ENCODE data around the gene HSFX2. TPM values are rescaled to one million over a fixed set of nuclear protein-coding genes. Genes with fewer than 3 reads are reported as not detected.
"Not testable (repeated sequence)": the region's sequence is repeated elsewhere in the genome, so short reads cannot be mapped to it uniquely, and the experiment has no call there.

Gene HSFX2
- total and polyA plus RNA-seq, 4 donors: 0.59 to 1.4 TPM; not detected in 2

DNA sequence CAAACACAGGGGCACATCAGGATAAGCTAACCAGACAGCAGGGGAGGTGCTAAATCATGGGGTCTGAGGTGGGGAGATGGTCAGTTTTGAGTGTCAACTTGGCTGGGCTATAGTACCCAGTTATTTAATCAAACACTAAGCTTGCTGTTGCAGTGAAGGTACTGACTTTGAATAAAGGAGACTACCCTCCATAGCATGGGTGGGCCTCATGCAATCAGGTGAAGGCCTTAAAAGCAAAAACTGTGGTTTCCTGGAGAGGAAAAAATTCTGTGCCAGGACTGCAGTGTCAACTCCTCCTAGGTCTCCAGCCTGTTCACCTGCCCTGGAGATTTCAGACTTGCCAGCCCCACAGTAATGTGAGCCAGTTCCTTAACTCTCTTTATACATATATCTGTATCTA lies 12.6 kb upstream of the HSFX2 start:
- ATAC-seq (ENCODE audit: low FRiP score): no peak
- Histone ChIP-seq H3K27ac (ENCODE audit: low read depth in 1 of 2, low read length in 2 of 2) (no peak overlapping the region), H3K4me1 (ENCODE audit: control insufficient read depth in 1 of 2, insufficient read depth in 2 of 2, low read length in 2 of 2) (no peaks in the 10 kb centered on the region), H3K4me3 (ENCODE audit: low read length in 2 of 2) (no peak overlapping the region), H3K9me3 (ENCODE audit: control insufficient read depth, low read length) (no peaks in the 10 kb centered on the region), H3K36me3 (ENCODE audit: control insufficient read depth in 1 of 2, insufficient read depth in 2 of 2, low read length in 1 of 2) (no peaks in the 10 kb centered on the region), H3K27me3 (ENCODE audit: control insufficient read depth in 1 of 2, insufficient read depth in 2 of 2, low read length in 1 of 2) (no peaks in the 10 kb centered on the region)
- no peak for DNase-seq
- intact Hi-C loops (cut with DNase I): no loop called here

DNA sequence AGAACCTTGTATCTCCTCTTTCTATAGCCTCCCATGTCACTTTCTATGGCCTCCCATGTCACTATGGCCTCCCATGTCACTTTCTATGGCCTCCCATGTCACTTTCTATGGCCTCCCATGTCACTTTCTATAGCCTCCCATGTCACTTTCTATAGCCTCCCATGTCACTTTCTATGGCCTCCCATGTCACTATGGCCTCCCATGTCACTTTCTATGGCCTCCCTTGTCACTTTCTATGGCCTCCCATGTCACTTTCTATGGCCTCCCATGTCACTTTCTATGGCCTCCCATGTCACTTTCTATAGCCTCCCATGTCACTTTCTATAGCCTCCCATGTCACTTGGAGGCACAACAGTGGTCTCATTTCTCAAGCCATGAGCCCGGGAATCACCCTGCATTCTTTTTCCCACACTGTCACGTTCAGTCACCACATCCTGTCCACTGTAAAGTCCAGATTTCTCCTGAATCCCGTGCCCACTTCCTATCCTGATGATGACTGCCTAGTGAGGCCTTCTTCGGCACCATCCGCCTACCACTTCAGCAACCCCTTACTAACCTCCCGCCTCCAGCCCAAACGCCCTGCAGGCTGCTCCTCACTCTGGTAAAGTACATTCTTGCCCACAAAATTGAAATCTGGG lies 10.3 kb upstream of the HSFX2 start:
- H3K9me3 ChIP-seq (ENCODE audit: control insufficient read depth, low read length); DNase-seq; ATAC-seq (ENCODE audit: low FRiP score); H3K4me3 ChIP-seq (ENCODE audit: low read length in 2 of 2); H3K27me3 ChIP-seq (ENCODE audit: control insufficient read depth in 1 of 2, insufficient read depth in 2 of 2, low read length in 1 of 2); intact Hi-C loops (cut with DNase I); H3K27ac ChIP-seq (ENCODE audit: low read depth in 1 of 2, low read length in 2 of 2); H3K36me3 ChIP-seq (ENCODE audit: control insufficient read depth in 1 of 2, insufficient read depth in 2 of 2, low read length in 1 of 2); H3K4me1 ChIP-seq (ENCODE audit: control insufficient read depth in 1 of 2, insufficient read depth in 2 of 2, low read length in 2 of 2): not testable (repeated sequence)
- WGBS, 2 donors: 67 to 71% methylated on average over 7 of the region's 7 CpGs

DNA sequence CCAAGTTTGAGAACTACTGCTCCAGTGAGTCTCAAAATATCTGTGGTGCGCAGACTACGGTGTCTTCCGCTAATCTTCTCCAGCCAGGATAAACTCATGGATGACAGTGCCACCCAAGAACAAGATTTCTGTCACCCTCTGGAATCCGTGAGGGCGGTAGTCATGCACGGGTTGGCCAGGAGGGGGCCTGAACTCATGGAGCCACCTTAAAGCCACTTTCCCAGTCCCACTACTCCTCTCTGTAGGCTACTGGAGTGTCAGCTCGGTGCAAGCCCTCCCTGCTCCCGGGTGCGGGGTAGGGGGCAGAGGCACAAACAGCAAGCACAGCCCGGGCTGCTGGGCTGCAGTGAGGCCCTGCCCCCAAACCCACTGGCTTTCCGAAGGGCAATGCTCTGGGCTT lies 3.5 kb upstream of the HSFX2 start:
- H3K4me3 ChIP-seq (ENCODE audit: low read length in 2 of 2); H3K27me3 ChIP-seq (ENCODE audit: control insufficient read depth in 1 of 2, insufficient read depth in 2 of 2, low read length in 1 of 2); H3K4me1 ChIP-seq (ENCODE audit: control insufficient read depth in 1 of 2, insufficient read depth in 2 of 2, low read length in 2 of 2); intact Hi-C loops (cut with DNase I); ATAC-seq (ENCODE audit: low FRiP score); H3K36me3 ChIP-seq (ENCODE audit: control insufficient read depth in 1 of 2, insufficient read depth in 2 of 2, low read length in 1 of 2); H3K9me3 ChIP-seq (ENCODE audit: control insufficient read depth, low read length); DNase-seq; H3K27ac ChIP-seq (ENCODE audit: low read depth in 1 of 2, low read length in 2 of 2): not testable (repeated sequence)
- WGBS, 2 donors: 14 to 23% methylated on average over 1 to 3 of the region's 11 CpGs

DNA sequence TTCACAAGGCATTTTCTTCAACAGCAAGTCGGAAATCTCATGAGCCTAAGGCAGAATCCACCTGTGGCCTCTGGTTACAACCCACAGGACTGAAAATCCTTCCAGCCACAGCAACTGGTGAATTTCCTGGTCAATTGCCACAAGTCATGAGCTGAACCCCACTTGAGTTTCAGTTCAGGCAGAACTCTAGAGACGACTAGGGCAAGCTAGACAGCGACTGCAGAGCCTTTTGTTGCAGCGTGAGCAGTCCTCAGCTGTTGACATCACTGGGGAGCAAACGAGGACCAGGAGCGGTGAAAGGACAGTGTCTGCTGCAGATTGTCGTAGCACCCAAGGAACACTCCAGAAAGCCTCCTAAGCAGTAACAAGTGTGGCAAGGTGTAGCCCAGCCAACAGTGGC lies 829 bp upstream of the HSFX2 start:
- ATAC-seq (ENCODE audit: low FRiP score); DNase-seq; H3K9me3 ChIP-seq (ENCODE audit: control insufficient read depth, low read length); intact Hi-C loops (cut with DNase I); H3K4me3 ChIP-seq (ENCODE audit: low read length in 2 of 2); H3K27me3 ChIP-seq (ENCODE audit: control insufficient read depth in 1 of 2, insufficient read depth in 2 of 2, low read length in 1 of 2); H3K36me3 ChIP-seq (ENCODE audit: control insufficient read depth in 1 of 2, insufficient read depth in 2 of 2, low read length in 1 of 2); H3K4me1 ChIP-seq (ENCODE audit: control insufficient read depth in 1 of 2, insufficient read depth in 2 of 2, low read length in 2 of 2); H3K27ac ChIP-seq (ENCODE audit: low read depth in 1 of 2, low read length in 2 of 2): not testable (repeated sequence)
- WGBS, 2 donors: no CpG with 5 or more reads among the region's 7 CpGs

DNA sequence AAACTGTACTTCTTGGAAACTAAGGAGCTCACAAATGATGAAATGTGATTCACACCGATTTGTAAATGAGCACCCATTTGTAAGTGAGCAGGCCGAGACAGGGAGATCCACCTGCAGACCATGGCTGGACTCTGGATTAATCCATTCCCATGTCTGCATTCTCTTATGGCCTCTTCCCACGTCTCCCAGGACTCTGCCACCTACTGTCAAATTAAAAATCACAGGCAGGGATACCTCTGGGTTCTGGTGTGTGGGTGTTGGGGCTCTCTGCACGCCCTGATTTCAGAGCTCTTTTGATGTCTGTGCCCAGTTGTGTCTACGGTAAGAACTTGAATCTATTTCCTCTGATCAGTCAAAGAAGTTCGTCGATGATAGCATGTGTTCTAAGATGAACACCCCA lies 4.1 kb downstream of the HSFX2 start:
- H3K27me3 ChIP-seq (ENCODE audit: control insufficient read depth in 1 of 2, insufficient read depth in 2 of 2, low read length in 1 of 2); H3K27ac ChIP-seq (ENCODE audit: low read depth in 1 of 2, low read length in 2 of 2); intact Hi-C loops (cut with DNase I); H3K9me3 ChIP-seq (ENCODE audit: control insufficient read depth, low read length); ATAC-seq (ENCODE audit: low FRiP score); H3K4me3 ChIP-seq (ENCODE audit: low read length in 2 of 2); H3K4me1 ChIP-seq (ENCODE audit: control insufficient read depth in 1 of 2, insufficient read depth in 2 of 2, low read length in 2 of 2); H3K36me3 ChIP-seq (ENCODE audit: control insufficient read depth in 1 of 2, insufficient read depth in 2 of 2, low read length in 1 of 2); DNase-seq: not testable (repeated sequence)
- no CpG with 5 or more reads among the region's 7 CpGs for WGBS, 2 donors

DNA sequence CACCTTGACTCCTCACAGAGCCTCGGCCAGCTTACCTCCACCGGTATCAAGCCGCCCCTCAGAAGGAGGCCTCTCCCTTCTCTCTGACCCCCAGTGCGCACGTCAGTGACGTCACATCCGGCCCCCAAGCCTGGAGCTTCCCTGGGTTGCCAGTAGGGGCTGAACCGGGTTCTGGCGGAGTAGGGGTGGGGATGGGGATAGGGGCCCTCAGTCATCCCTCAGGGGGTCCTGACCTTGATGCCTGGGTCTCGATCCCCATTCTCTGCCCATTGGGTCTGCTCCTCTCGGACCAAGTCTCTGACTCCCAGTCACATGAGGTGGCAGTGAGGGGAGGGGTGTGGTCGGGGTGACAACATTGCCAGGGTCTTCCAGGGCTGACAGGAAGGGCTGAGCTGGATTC lies 7.8 kb downstream of the HSFX2 start, which contains the start of gene MAGEA9B:
Gene MAGEA9B, minus strand, starts transcription at position 101 of the 400 bp plus-strand sequence. CDS start 4,280 bp downstream, outside the sequence.
- H3K36me3 ChIP-seq (ENCODE audit: control insufficient read depth in 1 of 2, insufficient read depth in 2 of 2, low read length in 1 of 2); DNase-seq; H3K27me3 ChIP-seq (ENCODE audit: control insufficient read depth in 1 of 2, insufficient read depth in 2 of 2, low read length in 1 of 2); ATAC-seq (ENCODE audit: low FRiP score); H3K9me3 ChIP-seq (ENCODE audit: control insufficient read depth, low read length); H3K4me1 ChIP-seq (ENCODE audit: control insufficient read depth in 1 of 2, insufficient read depth in 2 of 2, low read length in 2 of 2); H3K27ac ChIP-seq (ENCODE audit: low read depth in 1 of 2, low read length in 2 of 2); H3K4me3 ChIP-seq (ENCODE audit: low read length in 2 of 2); intact Hi-C loops (cut with DNase I): not testable (repeated sequence)
- no CpG with 5 or more reads among the region's 12 CpGs for WGBS, 2 donors

DNA sequence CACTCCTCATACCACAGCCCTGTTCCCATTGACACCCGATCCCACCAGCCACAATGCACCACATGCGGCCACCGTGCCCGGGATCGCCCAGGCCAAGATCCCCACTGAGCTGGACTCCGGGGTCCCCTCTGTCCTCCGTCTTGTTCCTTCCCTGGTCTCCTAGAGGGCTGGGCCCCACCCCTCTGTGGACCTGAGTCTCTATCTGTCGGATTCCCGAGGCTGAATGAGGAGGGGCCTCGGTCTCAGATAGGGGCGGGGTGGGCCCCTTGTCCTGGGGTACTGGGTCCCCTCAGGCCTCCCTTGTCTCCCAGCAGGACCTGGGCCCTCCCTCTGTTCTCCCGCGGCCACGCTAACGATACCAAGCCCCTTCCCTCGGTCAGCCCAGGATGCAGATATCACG lies 9.5 kb downstream of the HSFX2 start:
- H3K27me3 ChIP-seq (ENCODE audit: control insufficient read depth in 1 of 2, insufficient read depth in 2 of 2, low read length in 1 of 2); H3K27ac ChIP-seq (ENCODE audit: low read depth in 1 of 2, low read length in 2 of 2); H3K9me3 ChIP-seq (ENCODE audit: control insufficient read depth, low read length); H3K4me3 ChIP-seq (ENCODE audit: low read length in 2 of 2); intact Hi-C loops (cut with DNase I); ATAC-seq (ENCODE audit: low FRiP score); H3K36me3 ChIP-seq (ENCODE audit: control insufficient read depth in 1 of 2, insufficient read depth in 2 of 2, low read length in 1 of 2); DNase-seq; H3K4me1 ChIP-seq (ENCODE audit: control insufficient read depth in 1 of 2, insufficient read depth in 2 of 2, low read length in 2 of 2): not testable (repeated sequence)
- WGBS, 2 donors: 84 to 97% methylated on average over 5 to 6 of the region's 17 CpGs

DNA sequence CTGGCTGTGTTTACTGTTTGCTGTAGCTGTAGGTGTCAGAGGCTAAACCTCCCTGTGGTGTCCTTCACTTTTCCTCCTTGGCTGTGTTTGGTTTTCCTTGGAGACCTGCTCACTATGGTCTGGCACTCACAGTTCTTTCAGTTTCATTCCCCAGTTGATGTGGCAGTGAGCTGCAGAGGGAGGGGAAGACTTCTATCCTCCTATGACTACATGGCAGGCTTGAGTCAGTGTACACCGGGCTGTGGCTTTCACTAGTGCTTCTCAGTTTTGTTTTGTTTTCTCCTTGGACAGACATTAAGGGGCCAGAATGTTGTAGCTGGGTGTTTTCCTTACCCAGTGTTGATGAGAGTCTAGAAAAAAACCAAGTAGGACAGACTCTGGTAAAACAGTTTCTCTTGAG lies 21.7 kb downstream of the HSFX2 start:
- H3K9me3 ChIP-seq (ENCODE audit: control insufficient read depth, low read length); DNase-seq; intact Hi-C loops (cut with DNase I); H3K36me3 ChIP-seq (ENCODE audit: control insufficient read depth in 1 of 2, insufficient read depth in 2 of 2, low read length in 1 of 2); H3K27ac ChIP-seq (ENCODE audit: low read depth in 1 of 2, low read length in 2 of 2); H3K4me1 ChIP-seq (ENCODE audit: control insufficient read depth in 1 of 2, insufficient read depth in 2 of 2, low read length in 2 of 2); H3K27me3 ChIP-seq (ENCODE audit: control insufficient read depth in 1 of 2, insufficient read depth in 2 of 2, low read length in 1 of 2); H3K4me3 ChIP-seq (ENCODE audit: low read length in 2 of 2); ATAC-seq (ENCODE audit: low FRiP score): not testable (repeated sequence)
- WGBS, 2 donors: no CpG with 5 or more reads among the region's 1 CpG

DNA sequence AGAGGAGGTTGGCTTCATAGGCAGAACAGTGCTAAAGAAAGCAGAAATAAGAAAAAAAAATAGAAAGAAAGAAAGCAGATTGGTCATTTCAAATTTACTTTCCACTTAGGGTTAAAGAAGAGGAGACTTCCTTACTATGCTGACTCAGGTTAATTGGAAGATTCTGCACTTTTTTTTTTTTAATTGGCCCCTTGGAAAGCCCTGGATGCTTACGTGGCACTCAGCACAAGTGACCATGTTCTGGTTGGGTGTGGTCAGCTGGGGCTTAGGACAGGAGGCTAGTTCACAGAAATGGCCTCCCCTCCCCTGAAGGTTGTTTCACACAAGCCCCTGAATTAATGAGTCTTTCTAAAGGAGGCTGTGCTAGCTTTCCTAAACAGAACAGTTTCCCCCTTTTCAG lies 22.4 kb downstream of the HSFX2 start:
- intact Hi-C loops (cut with DNase I): no loop called here
- Histone ChIP-seq H3K4me3 (ENCODE audit: low read length in 2 of 2) (no peak overlapping the region), H3K27ac (ENCODE audit: low read depth in 1 of 2, low read length in 2 of 2) (no peak overlapping the region), H3K9me3 (ENCODE audit: control insufficient read depth, low read length) (no peaks in the 10 kb centered on the region), H3K27me3 (ENCODE audit: control insufficient read depth in 1 of 2, insufficient read depth in 2 of 2, low read length in 1 of 2) (no peaks in the 10 kb centered on the region), H3K36me3 (ENCODE audit: control insufficient read depth in 1 of 2, insufficient read depth in 2 of 2, low read length in 1 of 2) (no peaks in the 10 kb centered on the region), H3K4me1 (ENCODE audit: control insufficient read depth in 1 of 2, insufficient read depth in 2 of 2, low read length in 2 of 2) (no peaks in the 10 kb centered on the region)
- ATAC-seq (ENCODE audit: low FRiP score) (no peak), DNase-seq (no peak)
- WGBS, 2 donors: 11 to 17% methylated on average over 1 of the region's 1 CpG

All from aorta (tissue), 5 donors.